Thymus (tissue), 11 donors: Measurements from ENCODE around the gene WDR48. TPM values are rescaled to one million over a fixed set of nuclear protein-coding genes. Genes with fewer than 3 reads are reported as not detected.

ENCODE experiments used
- DNase-seq, 9 donors: peaks; one replicate each; pipeline ENCODE4 v3.0.0-alpha.2; 2013; ENCODE audit warnings: low spot score in 9 of 9, low read depth in 6 of 9, missing footprints in 1 of 9
- H3K27ac ChIP-seq, 2 donors: one replicate each; pipeline ENCODE4 v1.5.1; 2013; ENCODE audit warnings: control low read depth in 1 of 2, low read depth in 1 of 2, low read length in 1 of 2, mild to moderate bottlenecking in 1 of 2, moderate library complexity in 1 of 2
- H3K27me3 ChIP-seq, 2 donors: one replicate each; pipeline ENCODE4 v1.5.1; 2013; ENCODE audit warnings: low read length in 1 of 2; ENCODE audit not compliant: control insufficient read depth in 2 of 2, insufficient read depth in 1 of 2
- H3K36me3 ChIP-seq, 2 donors: one replicate each; pipeline ENCODE4 v1.5.1; 2013; ENCODE audit warnings: low read length in 1 of 2, mild to moderate bottlenecking in 1 of 2, moderate library complexity in 1 of 2; ENCODE audit not compliant: control insufficient read depth in 2 of 2, insufficient read depth in 2 of 2
- H3K4me1 ChIP-seq, 2 donors: one replicate each; pipeline ENCODE4 v1.5.1; 2013; ENCODE audit warnings: low read length in 2 of 2; ENCODE audit not compliant: control insufficient read depth in 2 of 2, insufficient read depth in 2 of 2
- H3K4me3 ChIP-seq, 2 donors: one replicate each; pipeline ENCODE4 v1.5.1; 2013; ENCODE audit warnings: low read length in 2 of 2, control low read depth in 1 of 2, mild to moderate bottlenecking in 1 of 2
- H3K9me3 ChIP-seq, 2 donors: one replicate each; pipeline ENCODE4 v1.5.1; 2013; ENCODE audit warnings: low read length in 1 of 2, mild to moderate bottlenecking in 1 of 2; ENCODE audit not compliant: control insufficient read depth in 2 of 2, insufficient read depth in 1 of 2
- WGBS: extraction: QIAGEN DNeasy Blood & Tissue Kit; methylation state at CpG from one replicate; pipeline ENCODE4 v1.1.7; 2013; 5-methylcytosine and 5-hydroxymethylcytosine counted together
- polyA plus RNA-seq: library from polyadenylated mRNA; stranded (reverse); fragments of 200-250 nt; gene quantifications from one replicate; pipeline ENCODE4 v1.2.3, GENCODE V29; 2013
- total RNA-seq: library from RNA; stranded (reverse); fragments of 120-200 nt; gene quantifications from one replicate; pipeline ENCODE4 v1.2.4, GENCODE V29; 2013
- donor health status: healthy.

WDR48 gene
- total and polyA plus RNA-seq, 2 donors = 24.4 to 37.8 TPM

- 89% methylated on average over 4 of the region's 4 CpGs for WGBS
Observed at GRCh38 chr3:39103324-39103693, 51.5 kb downstream of the WDR48 start.

DNA sequence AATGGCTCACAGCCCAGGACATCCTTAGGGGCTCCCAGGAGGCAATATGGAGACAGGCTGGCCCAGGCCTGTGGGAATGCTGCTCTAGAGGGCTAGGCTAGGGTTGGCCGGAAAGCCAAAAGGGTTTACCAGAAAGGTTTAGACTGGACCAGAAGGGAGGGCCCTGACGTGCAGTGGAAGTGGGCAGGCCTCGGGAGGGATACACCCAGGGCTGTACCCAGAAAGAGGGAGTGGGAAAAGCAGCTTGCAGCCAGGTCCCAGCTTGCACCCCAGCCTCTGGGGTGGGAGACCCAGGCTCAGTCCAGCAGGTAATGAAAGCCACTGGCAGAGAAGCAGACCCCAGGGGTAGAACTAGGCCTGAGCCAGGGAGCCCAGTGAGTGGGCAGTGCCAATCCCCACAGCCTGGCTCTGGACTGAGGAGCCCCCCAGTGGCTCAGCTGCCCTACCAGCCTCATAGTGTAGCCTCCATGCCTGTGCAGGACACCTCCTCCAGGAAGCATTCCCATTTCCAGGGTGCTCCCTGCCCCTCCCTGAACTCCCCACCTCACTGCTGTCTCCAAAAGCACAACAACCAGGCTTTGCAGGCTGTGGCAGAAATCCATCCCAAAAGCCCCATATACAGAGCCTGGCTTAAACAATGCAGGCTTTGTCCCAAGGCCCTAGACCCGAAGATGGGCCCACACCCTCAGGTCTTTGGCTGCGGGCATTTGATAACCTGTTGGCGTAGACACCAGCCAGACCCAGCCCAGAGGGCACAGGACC, 52.2 kb downstream of the WDR48 start:
- H3K27me3 ChIP-seq = no peaks in the 10 kb centered on the region
- no peak overlapping the region for H3K27ac ChIP-seq
- peaks cover 21 to 37% of the 10 kb centered on the region in 2 donors for H3K4me1 ChIP-seq
- H3K9me3 ChIP-seq = no peaks in the 10 kb centered on the region
- no peak for DNase-seq
- 97% methylated on average over 6 of the region's 6 CpGs for WGBS
- H3K36me3 ChIP-seq = peaks cover 18 to 19% of the 10 kb centered on the region in 2 donors
- no peak overlapping the region for H3K4me3 ChIP-seq

More at GRCh38 chr3:39103324-39103693, 51.5 kb downstream of the WDR48 start:
- no peak overlapping the region for H3K27ac ChIP-seq
- no peak for DNase-seq
- peaks cover 25 to 26% of the 10 kb centered on the region in 2 donors for H3K36me3 ChIP-seq
- no peaks in the 10 kb centered on the region for H3K27me3 ChIP-seq
- H3K4me3 ChIP-seq = no peak overlapping the region
- H3K4me1 ChIP-seq = peaks cover 16 to 31% of the 10 kb centered on the region in 2 donors
- H3K9me3 ChIP-seq = no peaks in the 10 kb centered on the region

GRCh38 chr3:39104961-39105686, 53.3 kb downstream of the WDR48 start:
- Histone ChIP-seq H3K4me3 (peak overlapping the region in 1 of 2 donors; percentile 0), H3K4me1 (peaks cover 21 to 37% of the 10 kb centered on the region in 2 donors), H3K9me3 (no peaks in the 10 kb centered on the region), H3K27me3 (no peaks in the 10 kb centered on the region), H3K27ac (no peak overlapping the region), H3K36me3 (peaks cover 7 to 11% of the 10 kb centered on the region in 2 donors)
- DNase-seq = peak in 1 of 9 donors; percentile 35
- 85% methylated on average over 7 of the region's 7 CpGs for WGBS

DNA sequence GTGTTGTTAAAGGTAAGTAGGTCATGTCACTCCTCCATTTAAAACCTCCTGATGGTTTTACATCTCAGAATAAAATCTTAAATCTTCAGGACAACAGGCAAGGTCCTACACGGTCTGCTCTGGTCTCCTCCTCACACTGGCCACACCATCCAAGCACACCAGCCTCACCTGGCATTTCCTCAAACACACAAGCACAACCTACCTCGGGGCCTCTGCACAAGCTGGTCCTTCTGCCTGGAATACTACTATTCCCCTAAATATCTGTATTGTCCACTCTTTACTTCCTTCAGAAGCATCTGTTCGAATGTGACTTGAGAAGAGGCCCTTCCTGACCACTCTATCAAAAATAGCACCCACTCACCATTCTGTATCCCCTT, 53.9 kb downstream of the WDR48 start:
- Histone ChIP-seq H3K9me3 (no peaks in the 10 kb centered on the region), H3K4me3 (peak overlapping the region in 1 of 2 donors; percentile 0), H3K27me3 (no peaks in the 10 kb centered on the region), H3K4me1 (peaks cover 21 to 37% of the 10 kb centered on the region in 2 donors), H3K27ac (no peak overlapping the region), H3K36me3 (peaks cover 1 to 6% of the 10 kb centered on the region in 2 donors)
- DNase-seq = no peak
- 94% methylated on average over 3 of the region's 3 CpGs for WGBS

DNA sequence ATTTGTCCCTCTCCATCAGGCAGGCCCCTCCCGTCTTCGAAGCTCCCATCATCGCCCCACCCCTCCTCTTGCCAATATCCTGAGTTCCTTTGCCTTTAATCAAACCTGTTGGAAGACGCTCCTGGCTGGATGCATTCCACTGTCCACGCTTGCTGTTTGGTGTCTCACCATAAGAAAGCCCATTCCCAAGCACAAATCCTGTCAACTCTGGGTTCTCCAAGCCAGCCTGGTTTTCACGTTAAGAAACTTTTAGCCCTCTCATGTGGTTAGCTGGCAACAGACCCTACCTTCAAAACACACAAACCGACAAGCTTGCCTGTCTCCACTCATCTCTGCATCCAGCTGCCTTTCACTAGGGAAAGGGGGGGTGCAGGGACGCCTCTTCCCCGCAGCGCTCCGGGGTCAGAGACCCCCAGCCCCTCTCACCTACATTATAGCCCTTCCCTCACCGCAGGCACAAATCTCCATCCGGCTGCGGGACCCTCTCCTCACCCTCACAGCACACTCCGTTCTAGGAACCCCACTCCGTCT, 54.5 kb downstream of the WDR48 start:
- DNase-seq = peak in 2 of 9 donors; percentile 30 to 52
- no peaks in the 10 kb centered on the region for H3K27me3 ChIP-seq
- H3K9me3 ChIP-seq = no peaks in the 10 kb centered on the region
- WGBS = 31% methylated on average over 16 of the region's 16 CpGs
- peaks cover 0 to 3% of the 10 kb centered on the region in 2 donors for H3K36me3 ChIP-seq
- peak overlapping the region; percentile 83 to 88 for H3K4me3 ChIP-seq
- H3K27ac ChIP-seq = no peak overlapping the region
- peaks cover 21 to 37% of the 10 kb centered on the region in 2 donors for H3K4me1 ChIP-seq

DNA sequence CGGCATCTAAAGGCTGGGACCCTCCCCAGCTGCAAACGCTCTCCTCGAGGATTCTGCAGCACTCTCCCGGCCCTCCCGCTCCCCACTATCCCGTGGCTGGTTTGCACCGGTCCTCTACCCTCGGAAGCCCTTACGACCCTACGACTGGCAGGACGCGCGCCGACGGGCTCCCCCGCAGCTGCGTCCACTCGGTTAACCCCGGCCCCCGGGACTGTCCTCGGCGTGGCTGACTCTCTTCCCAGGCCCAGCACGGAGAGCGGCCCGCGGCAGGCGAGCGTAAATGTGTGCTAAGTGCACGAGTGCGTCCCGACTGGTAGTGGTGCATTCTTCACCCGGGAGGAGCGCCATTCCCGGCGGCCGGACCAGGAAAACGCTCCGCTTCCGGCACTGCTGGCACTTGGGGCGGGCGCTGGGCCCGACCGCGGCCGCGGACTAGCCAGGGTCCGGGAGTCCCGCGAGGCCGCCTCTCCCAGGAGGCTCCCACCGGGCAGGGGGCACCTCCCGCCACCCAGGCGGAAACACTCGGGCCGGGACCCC, 55.1 kb downstream of the WDR48 start:
- under 1% methylated on average over 55 of the region's 55 CpGs for WGBS
- peak in 1 of 9 donors; percentile 44 for DNase-seq
- peaks cover 21 to 37% of the 10 kb centered on the region in 2 donors for H3K4me1 ChIP-seq

DNA sequence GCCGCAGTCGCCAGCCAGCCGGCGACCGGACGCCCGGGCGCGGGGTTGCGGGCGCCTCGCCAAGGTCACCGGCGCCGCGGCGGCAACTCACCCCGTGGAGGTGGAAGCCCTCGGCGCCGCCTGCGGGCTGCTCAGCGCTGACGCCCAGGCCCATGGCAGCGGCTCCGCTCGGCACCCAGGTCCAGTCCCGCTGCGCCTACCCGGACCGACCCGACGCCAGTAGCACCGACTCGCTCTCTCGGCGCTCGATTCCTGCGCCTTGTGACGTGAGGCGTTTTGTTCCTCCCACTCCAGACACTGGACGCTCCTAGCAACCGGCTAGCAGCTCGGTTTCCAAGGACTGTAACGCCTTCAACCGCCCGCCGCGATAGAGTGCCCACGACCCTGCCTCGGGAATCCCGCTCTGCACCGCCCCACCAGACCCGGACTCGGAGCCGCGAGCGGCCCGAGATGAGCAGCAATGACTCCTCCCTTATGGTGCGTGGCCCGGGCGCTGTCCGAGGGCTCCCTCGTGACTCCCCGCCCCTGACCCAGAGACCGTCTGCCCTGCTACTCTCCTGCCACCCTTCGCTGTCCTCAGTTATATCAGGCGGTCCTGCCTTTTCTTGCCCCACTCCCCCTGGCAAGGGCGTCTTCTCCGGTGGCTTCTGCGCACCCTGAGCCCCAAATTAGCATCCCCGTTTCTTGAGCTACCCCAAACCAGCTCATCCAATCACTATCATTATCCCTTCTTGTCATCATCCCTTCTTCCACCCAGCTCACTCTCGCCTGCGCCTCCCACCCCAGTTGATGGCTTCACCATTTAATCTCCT, 55.8 kb downstream of the WDR48 start, which contains the start of the genes GORASP1 and TTC21A:
TSS of gene GORASP1 (minus strand) at position 240 of the 812 bp plus-strand sequence. CDS start at position 154, 86 bp downstream.
TSS of gene TTC21A (plus strand) at position 293 of the 812 bp plus-strand sequence. CDS start at position 451, 158 bp downstream.
- Histone ChIP-seq H3K9me3 (no peaks in the 10 kb centered on the region), H3K36me3 (peaks cover 0 to under 1% of the 10 kb centered on the region in 2 donors), H3K27me3 (no peaks in the 10 kb centered on the region), H3K4me3 (peak within 1 kb of the TSS; percentile 83 to 88), H3K4me1 (peaks cover 21 to 37% of the 10 kb centered on the region in 2 donors), H3K27ac (peak within 1 kb of the TSS; percentile 54 to 74)
- DNase-seq = peak in 3 of 9 donors; percentile 54 to 69 (median 65)
- WGBS = under 1% methylated on average over 74 of the region's 74 CpGs

More for the DNA sequence above, 55.1 kb downstream of the WDR48 start:
- Histone ChIP-seq H3K4me3 (peak overlapping the region; percentile 83 to 88), H3K27me3 (no peaks in the 10 kb centered on the region), H3K36me3 (peaks cover 0 to 3% of the 10 kb centered on the region in 2 donors), H3K27ac (peak overlapping the region in 1 of 2 donors; percentile 74), H3K9me3 (no peaks in the 10 kb centered on the region)

GRCh38 chr3:39108200-39108710, 56.4 kb downstream of the WDR48 start:
- Histone ChIP-seq H3K4me3 (peak overlapping the region; percentile 83 to 88), H3K27me3 (no peaks in the 10 kb centered on the region), H3K27ac (no peak overlapping the region), H3K36me3 (no peaks in the 10 kb centered on the region), H3K4me1 (peaks cover 21 to 37% of the 10 kb centered on the region in 2 donors), H3K9me3 (no peaks in the 10 kb centered on the region)
- 3% methylated on average over 2 of the region's 2 CpGs for WGBS
- peak in 2 of 9 donors; percentile 42 to 71 for DNase-seq
